GM11168 (cell line): ENCODE measurements around the gene UBN1.
"Not testable (repeated sequence)": the region's sequence is repeated elsewhere in the genome, so short reads cannot be mapped to it uniquely, and the experiment has no call there.

Experiments used
- in situ Hi-C: fragments of 300-500 bp; cut with MboI; formaldehyde crosslinking; loops from one replicate; pipeline ENCODE4 v1.12.0; 2022; ENCODE audit warnings: low sequenced_read_pairs; ENCODE audit not compliant: unreplicated experiment

UBN1 gene

GRCh38 chr16:4882633-4883285 is 35.5 kb downstream of the UBN1 start:
- in situ Hi-C loops = no loop called here

DNA sequence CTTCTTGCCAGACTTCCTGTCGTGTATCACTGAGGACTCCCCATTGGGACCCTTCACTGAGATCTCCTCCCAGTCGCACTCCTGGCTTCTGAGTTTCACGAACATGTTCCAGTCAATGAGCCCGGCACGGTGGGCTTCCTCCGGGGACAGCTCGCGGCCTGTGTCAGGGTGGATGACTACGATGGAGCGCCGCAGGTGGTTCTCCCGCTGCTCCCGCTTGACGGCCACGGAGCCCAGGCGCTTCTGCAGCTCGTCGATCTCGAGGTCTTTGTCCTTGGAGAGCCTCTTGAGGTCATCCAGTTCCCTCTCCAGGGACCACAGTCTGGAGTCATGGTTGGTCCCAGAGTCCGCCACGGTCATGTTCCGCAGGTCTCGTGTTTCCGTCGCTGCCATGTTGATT is 36.2 kb downstream of the UBN1 start:
- in situ Hi-C loops = no loop called here

DNA sequence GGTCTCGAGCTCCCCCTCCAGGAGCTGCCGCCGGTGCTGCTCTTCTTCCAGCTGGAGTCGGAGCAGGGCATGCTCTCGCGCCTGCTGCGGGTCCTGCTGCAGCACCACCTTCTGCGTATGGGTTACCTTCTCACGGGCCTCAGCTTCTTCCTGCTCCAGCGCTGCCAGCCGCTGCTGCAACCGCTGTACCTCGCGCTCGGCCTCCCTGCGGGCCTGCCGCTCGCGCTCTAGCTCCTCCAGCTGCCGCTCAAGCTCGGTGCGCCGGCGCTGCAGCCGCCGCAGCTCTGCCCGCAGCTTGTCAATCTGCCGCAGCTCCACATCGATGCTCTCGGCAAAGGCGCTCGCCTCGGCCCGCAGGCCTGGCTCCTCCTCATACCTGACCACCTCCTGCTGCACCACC is 36.9 kb downstream of the UBN1 start:
- in situ Hi-C loops = no loop called here

- in situ Hi-C loops = no loop called here
These were observed 37.9 kb downstream of the UBN1 start for GRCh38 chr16:4884972-4885874.

- in situ Hi-C loops = no loop called here
These were observed 38.9 kb downstream of the UBN1 start for GRCh38 chr16:4886151-4886550.

DNA sequence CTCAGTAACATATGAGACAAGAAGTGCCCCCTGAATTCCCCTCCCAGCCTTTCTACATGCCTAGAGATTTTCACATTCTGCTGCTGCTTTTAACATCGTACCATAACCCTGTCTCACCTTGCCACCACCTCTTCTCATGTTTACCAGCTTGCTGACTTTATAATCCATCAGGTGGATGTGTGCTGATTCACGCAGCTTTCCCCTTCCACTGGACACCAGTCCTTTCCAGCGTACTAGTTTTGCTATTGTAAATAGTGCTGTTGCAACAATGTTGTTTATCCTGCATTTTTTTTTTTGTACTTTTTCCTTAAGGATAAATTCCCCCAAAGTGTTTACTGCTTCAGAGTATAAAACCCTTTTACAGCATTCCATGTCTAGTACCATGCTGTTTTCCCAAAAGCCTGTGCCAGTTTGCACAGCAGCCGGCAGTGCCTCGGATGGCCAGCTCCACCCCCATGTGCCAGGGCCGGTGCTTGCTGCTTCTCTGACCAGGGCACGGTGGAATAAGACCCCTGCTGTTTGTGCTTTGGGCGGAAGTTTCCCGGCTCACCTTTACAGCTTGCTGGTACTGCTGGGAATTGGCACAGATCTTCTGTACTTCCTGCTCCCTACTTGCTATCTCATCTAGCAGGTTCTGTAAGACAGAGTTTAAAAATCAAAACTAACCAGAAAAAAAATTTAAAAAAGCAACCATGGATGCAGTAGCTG is 41.3 kb downstream of the UBN1 start:
- in situ Hi-C loops = no loop called here

- in situ Hi-C loops = no loop called here
These were observed 42.7 kb downstream of the UBN1 start for GRCh38 chr16:4890026-4890425.

GRCh38 chr16:4890686-4891085 is 43.4 kb downstream of the UBN1 start:
- in situ Hi-C loops = no loop called here

DNA sequence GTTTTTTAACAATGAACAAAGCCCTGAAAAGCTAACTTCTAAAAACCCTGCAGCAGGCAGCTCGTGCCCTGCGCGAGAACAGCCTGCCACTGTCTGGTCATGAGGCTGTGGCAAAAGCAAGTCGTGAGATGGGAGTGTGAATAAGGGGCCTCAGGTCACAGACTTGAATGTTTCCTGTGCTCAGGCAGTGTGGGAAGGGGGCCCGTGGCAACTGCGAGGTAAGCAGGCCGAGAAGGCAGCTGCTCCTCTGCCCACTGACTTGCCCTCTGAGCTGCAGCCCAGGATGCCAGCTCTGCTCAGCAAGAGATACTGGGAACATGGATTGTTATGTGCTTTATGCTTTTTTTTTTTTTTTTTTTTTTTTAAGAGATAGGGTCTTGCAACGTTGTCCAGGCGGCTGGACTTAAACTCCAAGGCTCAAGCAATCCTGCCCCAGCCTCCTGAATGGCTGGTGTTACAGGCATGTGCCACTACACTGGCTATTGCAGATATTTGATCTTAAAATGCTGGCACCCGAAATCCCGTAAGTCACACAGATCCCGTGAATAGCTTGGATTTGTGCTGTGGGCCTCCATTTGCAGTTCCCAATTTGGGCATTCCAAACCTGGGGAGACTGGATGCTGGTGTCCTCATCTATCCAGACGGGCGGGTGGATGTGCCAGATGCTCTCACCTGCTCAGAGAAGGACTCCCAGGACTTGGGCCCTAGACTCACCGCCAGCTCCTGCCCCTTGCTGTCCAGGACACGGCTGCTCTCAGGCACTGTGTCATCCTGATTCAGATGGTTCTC is 44.0 kb downstream of the UBN1 start:
- in situ Hi-C loops = no loop called here

GRCh38 chr16:4891886-4892216 is 44.6 kb downstream of the UBN1 start:
- in situ Hi-C loops = no loop called here

DNA sequence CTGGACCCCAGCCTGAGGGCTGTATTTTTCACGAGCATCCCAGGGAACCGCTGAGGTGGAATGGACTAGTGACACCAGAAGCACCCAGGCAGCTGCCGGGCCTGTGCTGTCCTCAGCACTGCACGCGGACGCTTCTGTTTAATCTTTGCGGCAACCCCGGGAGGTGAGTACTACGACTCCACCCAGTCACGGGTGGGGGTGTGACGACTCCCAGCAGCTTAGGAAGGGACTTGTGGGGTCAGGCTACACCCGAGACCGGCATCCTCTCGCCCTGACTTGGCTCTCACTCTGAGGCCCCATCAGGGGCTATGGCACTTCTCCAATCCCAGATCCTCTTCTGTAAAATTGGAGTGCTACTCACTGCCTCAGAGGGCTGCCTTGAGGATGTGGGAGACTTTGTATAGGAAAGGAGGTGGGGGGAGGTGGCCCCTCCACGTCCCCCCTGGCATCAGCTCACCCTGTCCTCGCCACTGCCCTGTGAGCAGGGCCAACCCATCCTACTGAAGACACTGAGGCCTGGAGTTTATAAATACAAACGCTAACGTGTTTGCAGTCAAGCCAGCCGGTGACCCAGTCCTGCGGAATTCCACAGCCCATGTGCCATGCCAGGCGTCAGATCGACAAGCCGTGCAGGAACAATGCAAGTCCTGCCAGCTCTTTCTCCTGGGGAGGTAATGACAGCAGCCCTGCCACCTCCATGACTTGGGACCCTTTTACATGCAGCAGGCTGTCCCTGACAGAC is 45.3 kb downstream of the UBN1 start:
- in situ Hi-C loops = no loop called here

DNA sequence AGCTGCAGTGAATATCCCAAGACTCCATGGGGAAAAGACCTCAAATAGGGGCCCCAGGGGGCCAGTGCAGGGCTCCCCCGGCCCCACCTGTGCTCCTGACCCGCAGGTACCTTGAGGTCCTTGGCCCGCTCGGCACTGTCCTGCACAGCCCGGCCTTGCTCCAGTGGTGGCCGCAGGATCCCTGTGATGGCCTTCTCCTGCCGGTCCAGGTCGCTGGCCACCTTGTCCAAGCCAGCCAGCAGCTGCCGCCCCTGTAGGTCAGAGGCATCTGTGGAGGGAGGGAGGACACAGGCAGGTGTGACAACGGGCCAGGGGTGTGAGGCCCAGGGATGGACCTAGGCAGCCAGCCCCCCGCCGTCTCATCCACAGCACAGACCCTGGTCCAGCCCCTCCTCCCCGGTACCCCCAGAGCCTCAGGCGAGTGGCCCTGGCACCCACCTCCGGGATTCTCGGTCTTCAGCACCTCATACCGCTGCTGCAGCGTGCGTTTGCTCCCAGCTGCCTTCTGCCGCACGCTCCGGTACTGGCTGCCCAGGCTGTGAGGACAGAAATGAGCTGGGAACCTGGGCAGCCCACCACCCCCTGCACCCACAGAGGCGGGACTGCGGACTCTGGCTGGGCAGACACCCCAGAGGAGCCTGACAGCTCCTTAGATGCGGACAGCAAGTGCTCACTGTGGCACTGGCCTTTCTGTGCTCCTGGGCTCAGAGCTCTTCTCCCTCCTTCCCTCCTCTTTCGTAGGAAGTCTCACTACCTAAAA is 46.0 kb downstream of the UBN1 start:
- in situ Hi-C loops = no loop called here

GRCh38 chr16:4894276-4895150 is 47.2 kb downstream of the UBN1 start:
- in situ Hi-C loops = no loop called here

DNA sequence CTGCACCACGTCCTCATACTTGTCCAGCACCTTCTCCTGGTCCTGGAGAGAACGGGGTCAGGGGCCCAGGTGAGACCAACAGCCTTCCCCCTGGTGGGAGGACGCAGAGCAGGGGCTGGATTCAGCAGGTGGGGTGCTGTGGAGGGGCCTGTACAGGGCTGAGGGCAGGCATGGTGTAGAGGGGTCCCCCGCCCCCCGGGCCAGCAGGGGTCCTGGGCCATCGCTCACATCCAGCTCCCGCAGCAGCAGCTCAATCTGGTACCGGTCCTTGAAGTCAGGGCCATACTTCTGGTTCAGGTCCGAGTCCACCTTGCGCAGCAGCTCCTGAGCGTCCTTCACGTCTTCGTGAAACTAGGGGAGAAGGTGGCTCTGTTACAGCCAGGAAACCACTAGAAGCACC is 48.1 kb downstream of the UBN1 start:
- in situ Hi-C loops = no loop called here

GRCh38 chr16:4896761-4897160 is 49.5 kb downstream of the UBN1 start:
- in situ Hi-C loops = not testable (repeated sequence)

- in situ Hi-C loops = no loop called here
These were observed 50.0 kb downstream of the UBN1 start for GRCh38 chr16:4897328-4897727.

GRCh38 chr16:4898811-4899473 is 51.7 kb downstream of the UBN1 start:
- in situ Hi-C loops = no loop called here

GRCh38 chr16:4899474-4899846 is 52.2 kb downstream of the UBN1 start:
- in situ Hi-C loops = no loop called here
